HepG2 (cell line): Measurements from ENCODE around the gene DTX2.
"Not testable (repeated sequence)": the region's sequence is repeated elsewhere in the genome, so short reads cannot be mapped to it uniquely, and the experiment has no call there.

Experiments
- BRF2 ChIP-seq: sonication (generic); formaldehyde crosslinking; IDR thresholded peaks from 2 replicates; pipeline ENCODE4 v1.8.1; 2022; ENCODE audit warnings: mild to moderate bottlenecking, missing genetic modification reagents
- GPN1 ChIP-seq: sonication (generic); formaldehyde crosslinking; IDR thresholded peaks from 2 replicates; pipeline ENCODE4 v1.5.1; 2020; ENCODE audit warnings: missing genetic modification reagents, borderline replicate concordance
- ZNF782 ChIP-seq: sonication (generic); formaldehyde crosslinking; IDR thresholded peaks from 2 replicates; pipeline ENCODE4 v1.4.0; 2020; ENCODE audit warnings: missing genetic modification reagents, mild to moderate bottlenecking, borderline replicate concordance
- TF ChIP-seq, protein P1 (sequence below): sonication (generic); formaldehyde crosslinking; IDR thresholded peaks from 2 replicates; pipeline ENCODE4 v1.5.0; 2020; ENCODE audit warnings: missing genetic modification reagents

DNA sequence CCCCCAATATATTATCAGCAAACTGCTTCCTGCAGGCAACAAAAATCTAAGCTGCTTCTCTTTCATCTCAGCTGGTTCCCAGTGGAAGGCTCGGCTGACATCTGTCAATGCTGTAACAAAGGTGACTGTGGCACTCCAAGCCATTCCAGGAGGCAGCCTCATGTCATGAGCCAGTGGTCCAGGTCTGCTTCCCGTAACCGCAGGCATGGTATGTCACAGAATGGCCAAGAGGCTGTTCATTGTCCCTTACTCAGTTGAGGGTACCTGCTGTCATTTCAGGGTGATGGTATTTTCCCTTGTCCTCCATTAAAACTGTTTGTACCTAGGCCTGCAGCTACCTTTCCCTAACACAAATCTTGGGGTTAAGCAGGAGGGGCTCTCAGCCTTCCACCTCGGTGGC lies 21.1 kb upstream of the DTX2 start:
- TF ChIP-seq, protein P1, sequence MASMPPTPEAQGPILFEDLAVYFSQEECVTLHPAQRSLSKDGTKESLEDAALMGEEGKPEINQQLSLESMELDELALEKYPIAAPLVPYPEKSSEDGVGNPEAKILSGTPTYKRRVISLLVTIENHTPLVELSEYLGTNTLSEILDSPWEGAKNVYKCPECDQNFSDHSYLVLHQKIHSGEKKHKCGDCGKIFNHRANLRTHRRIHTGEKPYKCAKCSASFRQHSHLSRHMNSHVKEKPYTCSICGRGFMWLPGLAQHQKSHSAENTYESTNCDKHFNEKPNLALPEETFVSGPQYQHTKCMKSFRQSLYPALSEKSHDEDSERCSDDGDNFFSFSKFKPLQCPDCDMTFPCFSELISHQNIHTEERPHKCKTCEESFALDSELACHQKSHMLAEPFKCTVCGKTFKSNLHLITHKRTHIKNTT (CRISPR knock-in tag) = not testable (repeated sequence)
- TF ChIP-seq ZNF782 (CRISPR knock-in tag); BRF2 (CRISPR knock-in tag); GPN1: not testable (repeated sequence)
